Mesenchymal stem cell (in vitro differentiated cells and primary cell): ENCODE results near the gene GPR150.

Source experiments
- DNase-seq: peaks from one replicate; pipeline ENCODE4 v3.0.0-alpha.2; 2013
- H2AFZ ChIP-seq: one replicate; pipeline ENCODE4 v1.6.1; 2013; ENCODE audit warnings: low read depth, mild to moderate bottlenecking, control low read depth, inconsistent platforms, low read length, moderate library complexity
- H2AK5ac ChIP-seq: 2 replicates; pipeline ENCODE4 v1.6.1; 2013; ENCODE audit warnings: low read length, moderate library complexity, mild to moderate bottlenecking, inconsistent platforms; ENCODE audit not compliant: severe bottlenecking
- H2BK120ac ChIP-seq: one replicate; pipeline ENCODE4 v1.6.1; 2013; ENCODE audit warnings: low read depth, mild to moderate bottlenecking, inconsistent platforms, low read length, moderate library complexity
- H2BK12ac ChIP-seq, 2 experiments: one replicate each; pipeline ENCODE4 v1.6.1; 2013; ENCODE audit warnings: inconsistent platforms in 2 of 2, low read length in 2 of 2, mild to moderate bottlenecking in 2 of 2, moderate library complexity in 2 of 2, control low read depth in 1 of 2
- H2BK15ac ChIP-seq: one replicate; pipeline ENCODE4 v1.6.1; 2013; ENCODE audit warnings: mild to moderate bottlenecking, low read depth, inconsistent platforms; ENCODE audit not compliant: poor library complexity, severe bottlenecking
- H2BK5ac ChIP-seq: 2 replicates; pipeline ENCODE4 v1.6.1; 2013; ENCODE audit warnings: low read depth, mild to moderate bottlenecking, low read length, control low read depth, inconsistent platforms; ENCODE audit not compliant: poor library complexity, severe bottlenecking
- H3K14ac ChIP-seq, 2 experiments: one replicate each; pipeline ENCODE4 v1.6.1; 2013; ENCODE audit warnings: inconsistent platforms in 2 of 2, low read length in 2 of 2, control low read depth in 1 of 2, mild to moderate bottlenecking in 1 of 2, moderate library complexity in 1 of 2
- H3K18ac ChIP-seq, 2 experiments: one replicate each; pipeline ENCODE4 v1.6.1; 2013; ENCODE audit warnings: inconsistent platforms in 2 of 2, low read length in 2 of 2, control low read depth in 1 of 2, low read depth in 1 of 2, mild to moderate bottlenecking in 1 of 2
- H3K23ac ChIP-seq, 2 experiments: one replicate each; pipeline ENCODE4 v1.6.1; 2013; ENCODE audit warnings: inconsistent platforms in 2 of 2, low read length in 2 of 2, mild to moderate bottlenecking in 2 of 2, moderate library complexity in 2 of 2, control low read depth in 1 of 2
- H3K27ac ChIP-seq: 2 replicates; pipeline ENCODE4 v1.5.1; 2013; ENCODE audit warnings: mild to moderate bottlenecking, moderate library complexity, low read length, control low read depth, inconsistent platforms; ENCODE audit not compliant: poor library complexity, severe bottlenecking
- H3K27me3 ChIP-seq, 2 experiments: 2 replicates each; pipeline versions ENCODE4 v1.6.1 to v1.7.0; 2013; ENCODE audit warnings: low read length in 2 of 2, mild to moderate bottlenecking in 2 of 2, moderate library complexity in 2 of 2, control low read depth in 1 of 2, inconsistent platforms in 1 of 2; ENCODE audit not compliant: control insufficient read depth in 1 of 2, insufficient read depth in 1 of 2
- H3K36me3 ChIP-seq, 2 experiments: 2 replicates each; pipeline versions ENCODE4 v1.6.1 to v1.7.0; 2013; ENCODE audit warnings: low read length in 2 of 2, control low read depth in 1 of 2, inconsistent platforms in 1 of 2, low read depth in 1 of 2, mild to moderate bottlenecking in 1 of 2; ENCODE audit not compliant: insufficient read depth in 2 of 2, control insufficient read depth in 1 of 2
- H3K4ac ChIP-seq, 2 experiments: one replicate each; pipeline ENCODE4 v1.6.1; 2013; ENCODE audit warnings: inconsistent platforms in 2 of 2, low read length in 2 of 2, mild to moderate bottlenecking in 2 of 2, moderate library complexity in 2 of 2, control low read depth in 1 of 2, low read depth in 1 of 2
- H3K4me1 ChIP-seq: 2 replicates; pipeline ENCODE4 v1.6.1; 2013; ENCODE audit warnings: low read depth, low read length, control low read depth; ENCODE audit not compliant: control insufficient read depth, insufficient read depth
- H3K4me2 ChIP-seq: 2 replicates; pipeline ENCODE4 v1.6.1; 2013; ENCODE audit warnings: low read length, mild to moderate bottlenecking, inconsistent platforms; ENCODE audit not compliant: poor library complexity, severe bottlenecking
- H3K4me3 ChIP-seq, 2 experiments: 2 replicates each; pipeline versions ENCODE4 v1.5.1 to v1.7.0; 2013; ENCODE audit warnings: low read length in 2 of 2, mild to moderate bottlenecking in 2 of 2, control low read depth in 1 of 2, low read depth in 1 of 2; ENCODE audit not compliant: insufficient read depth in 1 of 2
- H3K79me1 ChIP-seq: replicated peaks from 2 replicates; pipeline ENCODE4 v1.6.1; 2013; ENCODE audit warnings: mild to moderate bottlenecking, control low read depth, low read length, inconsistent platforms; ENCODE audit not compliant: poor library complexity, severe bottlenecking
- H3K9ac ChIP-seq: 2 replicates; pipeline ENCODE4 v1.7.0; 2013; ENCODE audit warnings: mild to moderate bottlenecking, low read length, moderate library complexity
- H3K9me3 ChIP-seq: 2 replicates; pipeline ENCODE4 v1.7.0; 2013; ENCODE audit warnings: mild to moderate bottlenecking, low read length; ENCODE audit not compliant: control insufficient read depth
- H4K8ac ChIP-seq: one replicate; pipeline ENCODE4 v1.6.1; 2013; ENCODE audit warnings: inconsistent platforms, mild to moderate bottlenecking, low read length, moderate library complexity
- H4K91ac ChIP-seq: one replicate; pipeline ENCODE4 v1.6.1; 2013; ENCODE audit warnings: mild to moderate bottlenecking, low read length, inconsistent platforms
- WGBS: methylation state at CpG from one replicate; pipeline ENCODE4 v1.1.7; 2013; ENCODE audit warnings: mixed read lengths; 5-methylcytosine and 5-hydroxymethylcytosine counted together

Gene GPR150

DNA sequence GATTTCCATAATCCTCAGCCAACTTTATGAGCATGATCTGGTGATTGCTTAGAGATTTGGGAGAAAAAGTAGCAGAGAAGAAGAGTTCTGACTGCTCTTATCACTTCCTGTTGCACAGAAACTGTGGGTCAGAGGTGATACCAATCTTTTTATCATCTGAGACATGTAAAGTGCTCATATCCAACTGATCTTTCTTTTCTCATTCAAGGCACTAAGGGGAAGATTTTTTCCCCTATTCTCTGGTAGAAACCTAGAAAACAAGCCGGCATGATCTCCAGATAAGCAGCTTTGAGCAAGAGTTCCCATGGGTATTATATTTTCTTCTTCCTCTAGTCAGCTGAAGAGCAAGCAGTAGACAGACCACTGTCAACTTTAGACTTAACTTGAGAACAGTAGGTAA, 29.0 kb upstream of the GPR150 start:
- H3K23ac ChIP-seq: no peak overlapping the region
- no peak overlapping the region for H4K91ac ChIP-seq
- H3K36me3 ChIP-seq: peaks cover 0 to 3% of the 10 kb centered on the region in 2 experiments
- H4K8ac ChIP-seq: no peak overlapping the region
- H2BK12ac ChIP-seq: no peak overlapping the region
- no peak overlapping the region for H3K4me2 ChIP-seq
- no peak overlapping the region for H3K18ac ChIP-seq
- no peaks in the 10 kb centered on the region for H3K4me1 ChIP-seq
- WGBS: 20% methylated on average over 1 of the region's 1 CpG
- no peak overlapping the region for H2AFZ ChIP-seq
- H3K14ac ChIP-seq: no peak overlapping the region
- peak; percentile 24 for DNase-seq
- no peak overlapping the region for H3K4me3 ChIP-seq
- H2BK120ac ChIP-seq: no peak overlapping the region
- H3K27ac ChIP-seq: no peak overlapping the region
- H3K4ac ChIP-seq: no peak overlapping the region
- H2BK5ac ChIP-seq: no peak overlapping the region
- no peak overlapping the region for H2AK5ac ChIP-seq
- H3K9ac ChIP-seq: peak overlapping the region; percentile 26
- no peak overlapping the region for H2BK15ac ChIP-seq
- no peaks in the 10 kb centered on the region for H3K27me3 ChIP-seq
- H3K9me3 ChIP-seq: no peaks in the 10 kb centered on the region
- H3K79me1 ChIP-seq: no peaks in the 10 kb centered on the region

DNA sequence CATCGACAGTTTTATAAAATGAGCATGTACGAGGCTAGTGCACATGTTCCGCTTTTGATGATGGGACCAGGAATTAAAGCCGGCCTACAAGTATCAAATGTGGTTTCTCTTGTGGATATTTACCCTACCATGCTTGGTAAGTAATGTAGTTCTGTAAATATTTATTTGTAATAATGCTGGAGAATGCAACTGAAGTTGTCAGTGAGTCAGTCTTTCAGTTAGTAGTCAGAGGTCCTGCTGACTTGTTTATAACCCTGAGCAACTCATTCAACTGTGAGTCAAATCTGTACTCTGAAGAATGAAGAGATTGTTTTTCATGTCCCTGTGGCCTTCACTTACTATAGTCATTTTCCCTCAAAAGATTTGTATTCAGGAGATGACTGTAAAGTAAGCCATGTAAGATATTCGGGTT, 28.4 kb upstream of the GPR150 start:
- no peak overlapping the region for H3K4me3 ChIP-seq
- H3K9ac ChIP-seq: peak overlapping the region; percentile 76
- H3K27ac ChIP-seq: no peak overlapping the region
- no peak overlapping the region for H2AFZ ChIP-seq
- H2BK5ac ChIP-seq: no peak overlapping the region
- no peaks in the 10 kb centered on the region for H3K79me1 ChIP-seq
- H2BK15ac ChIP-seq: no peak overlapping the region
- no peaks in the 10 kb centered on the region for H3K27me3 ChIP-seq
- no peak overlapping the region for H3K18ac ChIP-seq
- no peak overlapping the region for H2BK120ac ChIP-seq
- no peak overlapping the region for H3K23ac ChIP-seq
- H3K9me3 ChIP-seq: no peaks in the 10 kb centered on the region
- peaks cover 0 to 3% of the 10 kb centered on the region in 2 experiments for H3K36me3 ChIP-seq
- no peaks in the 10 kb centered on the region for H3K4me1 ChIP-seq
- H4K8ac ChIP-seq: no peak overlapping the region
- no peak overlapping the region for H3K4me2 ChIP-seq
- no peak overlapping the region for H2BK12ac ChIP-seq
- H4K91ac ChIP-seq: no peak overlapping the region
- 36% methylated on average over 4 of the region's 5 CpGs for WGBS
- no peak overlapping the region for H2AK5ac ChIP-seq
- DNase-seq: peak; percentile 88
- H3K4ac ChIP-seq: no peak overlapping the region
- H3K14ac ChIP-seq: no peak overlapping the region

DNA sequence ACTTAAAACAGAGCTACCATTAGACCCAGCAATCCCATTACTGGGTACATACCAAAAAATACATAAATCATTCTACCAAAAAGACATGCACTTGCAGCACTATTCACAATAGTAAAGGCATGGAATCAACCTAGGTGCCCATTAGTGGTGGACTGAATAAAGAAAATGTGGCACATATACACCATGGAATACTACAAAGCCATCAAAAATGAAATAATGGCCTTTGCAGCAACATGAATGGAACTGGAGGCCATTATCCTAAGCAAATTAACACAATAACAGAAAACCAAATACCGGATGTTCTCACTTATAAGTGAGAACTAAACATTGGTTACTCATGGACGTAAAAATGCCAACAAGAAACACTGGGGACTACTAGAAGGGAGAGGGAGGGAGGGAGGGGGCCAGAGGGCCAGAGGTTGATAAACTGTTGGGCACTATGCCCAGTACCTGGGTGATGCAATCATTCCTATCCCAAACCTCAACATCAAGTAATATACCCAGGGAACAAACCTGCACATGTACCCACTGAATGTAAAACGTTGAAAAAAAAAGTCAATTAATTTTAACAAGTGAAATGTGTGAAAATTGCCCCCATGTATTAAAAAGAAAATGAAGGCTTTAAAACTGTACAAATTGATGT, 24.5 kb upstream of the GPR150 start:
- H2BK120ac ChIP-seq: no peak overlapping the region
- H3K36me3 ChIP-seq: peaks cover 0 to under 1% of the 10 kb centered on the region in 2 experiments
- H2BK12ac ChIP-seq: no peak overlapping the region
- H4K8ac ChIP-seq: no peak overlapping the region
- H3K18ac ChIP-seq: no peak overlapping the region
- no peaks in the 10 kb centered on the region for H3K79me1 ChIP-seq
- H3K27ac ChIP-seq: no peak overlapping the region
- no peak overlapping the region for H3K14ac ChIP-seq
- no peaks in the 10 kb centered on the region for H3K4me1 ChIP-seq
- DNase-seq: no peak
- H2AK5ac ChIP-seq: no peak overlapping the region
- no peak overlapping the region for H3K9ac ChIP-seq
- H3K27me3 ChIP-seq: no peaks in the 10 kb centered on the region
- H2AFZ ChIP-seq: no peak overlapping the region
- no peak overlapping the region for H3K4me2 ChIP-seq
- H3K23ac ChIP-seq: no peak overlapping the region
- WGBS: no CpG with 5 or more reads among the region's 3 CpGs
- no peak overlapping the region for H4K91ac ChIP-seq
- no peak overlapping the region for H3K4me3 ChIP-seq
- H3K4ac ChIP-seq: no peak overlapping the region
- no peaks in the 10 kb centered on the region for H3K9me3 ChIP-seq
- H2BK5ac ChIP-seq: no peak overlapping the region
- no peak overlapping the region for H2BK15ac ChIP-seq

DNA sequence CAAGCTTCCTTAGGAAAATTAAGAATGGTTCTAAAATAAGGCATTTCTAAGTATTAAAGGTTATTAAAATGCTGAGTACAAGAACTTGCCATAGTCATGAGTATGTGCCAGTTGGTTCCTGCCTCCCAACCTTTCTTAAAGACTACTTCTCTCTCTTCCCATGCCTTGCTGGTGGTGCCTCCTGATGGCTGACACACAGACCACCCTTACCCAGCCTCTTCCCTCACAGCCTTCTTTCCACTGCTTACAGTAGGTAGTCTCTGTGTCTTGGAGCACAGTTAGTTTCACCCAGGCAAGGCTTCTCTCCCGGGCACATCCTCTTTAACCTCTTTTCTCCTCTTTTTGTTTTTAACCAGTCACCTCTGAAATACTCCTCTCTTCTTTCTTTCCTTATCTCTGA, 20.6 kb upstream of the GPR150 start:
- H3K27me3 ChIP-seq: no peaks in the 10 kb centered on the region
- no peak overlapping the region for H2AK5ac ChIP-seq
- no peak overlapping the region for H3K4ac ChIP-seq
- H2BK120ac ChIP-seq: no peak overlapping the region
- H3K23ac ChIP-seq: no peak overlapping the region
- no peak overlapping the region for H3K27ac ChIP-seq
- no peak overlapping the region for H3K4me3 ChIP-seq
- no peak overlapping the region for H3K14ac ChIP-seq
- H2BK12ac ChIP-seq: no peak overlapping the region
- no peak overlapping the region for H2AFZ ChIP-seq
- WGBS: 100% methylated on average over 1 of the region's 1 CpG
- no peak for DNase-seq
- no peak overlapping the region for H2BK5ac ChIP-seq
- H4K91ac ChIP-seq: no peak overlapping the region
- H3K9me3 ChIP-seq: no peaks in the 10 kb centered on the region
- no peaks in the 10 kb centered on the region for H3K4me1 ChIP-seq
- no peak overlapping the region for H2BK15ac ChIP-seq
- no peaks in the 10 kb centered on the region for H3K79me1 ChIP-seq
- no peak overlapping the region for H4K8ac ChIP-seq
- H3K18ac ChIP-seq: no peak overlapping the region
- no peak overlapping the region for H3K9ac ChIP-seq
- peaks cover 0 to 18% of the 10 kb centered on the region in 2 experiments for H3K36me3 ChIP-seq
- no peak overlapping the region for H3K4me2 ChIP-seq
